Smooth muscle cell (in vitro differentiated cells): ENCODE data around the gene ZNF550. TPM values are rescaled to one million over a fixed set of nuclear protein-coding genes. Genes with fewer than 3 reads are reported as not detected.

Experiments used
- DNase-seq: peaks from one replicate; lab custom pipeline; 2025; ENCODE audit not compliant: unreplicated experiment; lab: John Stamatoyannopoulos, UW
- H2AFZ ChIP-seq: fragments of 200-600 bp; sonication (generic); 2 replicates; pipeline ENCODE4 v1.6.0; 2016; ENCODE audit warnings: antibody characterized with exemption, low read depth, mild to moderate bottlenecking
- H3F3A ChIP-seq: fragments of 200-600 bp; sonication (generic); 2 replicates; pipeline ENCODE4 v1.6.0; 2017; ENCODE audit warnings: antibody characterized with exemption, low read depth
- H3K27ac ChIP-seq: fragments of 200-600 bp; sonication (generic); 2 replicates; pipeline ENCODE4 v1.5.1; 2016; ENCODE audit warnings: low read depth, mild to moderate bottlenecking
- H3K27me3 ChIP-seq: fragments of 200-600 bp; sonication (generic); 2 replicates; pipeline ENCODE4 v1.6.1; 2016; ENCODE audit warnings: low read depth, mild to moderate bottlenecking
- H3K36me3 ChIP-seq: fragments of 200-600 bp; sonication (generic); 2 replicates; pipeline ENCODE4 v1.5.1; 2016; ENCODE audit warnings: low read depth
- H3K4me1 ChIP-seq: fragments of 200-600 bp; sonication (generic); 2 replicates; pipeline ENCODE4 v1.5.1; 2016; ENCODE audit warnings: low read depth
- H3K4me2 ChIP-seq: fragments of 200-600 bp; sonication (generic); 2 replicates; pipeline ENCODE4 v1.6.0; 2016; ENCODE audit warnings: mild to moderate bottlenecking
- H3K4me3 ChIP-seq: fragments of 200-600 bp; sonication (generic); 2 replicates; pipeline ENCODE4 v1.5.1; 2016; ENCODE audit warnings: mild to moderate bottlenecking
- H3K79me2 ChIP-seq: fragments of 200-600 bp; sonication (generic); 2 replicates; pipeline ENCODE4 v1.6.0; 2016; ENCODE audit warnings: low read depth, mild to moderate bottlenecking
- H3K9ac ChIP-seq: fragments of 200-600 bp; sonication (generic); 2 replicates; pipeline ENCODE4 v1.6.0; 2016; ENCODE audit warnings: low read depth
- H3K9me3 ChIP-seq: fragments of 200-600 bp; sonication (generic); replicated peaks from 2 replicates; pipeline ENCODE4 v1.5.1; 2016; ENCODE audit warnings: low read depth
- H4K20me1 ChIP-seq: fragments of 200-600 bp; sonication (generic); 2 replicates; pipeline ENCODE4 v1.6.0; 2016; ENCODE audit warnings: low read depth
- WGBS: methylation state at CpG from one replicate; pipeline ENCODE4 v1.1.7; 2016; ENCODE audit warnings: low lambda C conversion rate; 5-methylcytosine and 5-hydroxymethylcytosine counted together
- polyA plus RNA-seq: library from polyadenylated mRNA; unstranded; fragments of >200 nt; fragmentation: Nextera tagmentation; extraction: Ambion mirVana; gene quantifications from 2 replicates; pipeline ENCODE4 v1.2.1, GENCODE V29; 2016
- total RNA-seq: library from RNA; depleted of rRNA; stranded (reverse); fragments of >200 nt; gene quantifications from 2 replicates; pipeline ENCODE4 v1.2.3, GENCODE V29; 2014
- TF ChIP-seq, protein P1 (sequence below): fragments of 200-600 bp; sonication (generic); IDR thresholded peaks from 2 replicates; pipeline ENCODE4 v1.5.1; 2017; ENCODE audit warnings: borderline replicate concordance, mild to moderate bottlenecking, antibody characterized with exemption; ENCODE audit not compliant: insufficient read depth, poor library complexity, severe bottlenecking

The ZNF550 gene
- total and polyA plus RNA-seq, 2 experiments from 2014 or later: 5.1 to 5.9 TPM

DNA sequence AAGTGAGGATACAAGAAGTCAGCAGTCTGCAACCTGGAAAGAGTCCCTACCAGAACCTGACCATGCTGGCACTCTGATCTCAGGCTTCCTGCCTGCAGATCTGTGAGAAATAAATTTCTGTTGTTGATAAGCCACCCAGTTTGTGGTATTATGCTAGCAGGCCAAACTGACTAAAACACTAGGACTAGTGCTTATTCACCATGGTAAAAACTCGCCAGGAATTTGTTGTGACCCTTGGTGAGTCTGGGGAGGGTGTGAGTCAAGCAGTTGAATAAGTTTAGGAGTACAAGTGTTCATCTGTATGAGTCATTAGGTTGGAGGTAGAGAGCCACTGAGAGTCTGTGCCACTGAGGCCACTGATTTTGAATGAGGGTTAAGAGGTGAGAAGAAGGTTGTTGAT is 27.9 kb upstream of the ZNF550 start:
- H4K20me1 ChIP-seq: no peaks in the 10 kb centered on the region
- H3K9me3 ChIP-seq: peaks cover 23% of the 10 kb centered on the region
- no peaks in the 10 kb centered on the region for H3K27me3 ChIP-seq
- H3K27ac ChIP-seq: no peak overlapping the region
- H3K4me3 ChIP-seq: no peak overlapping the region
- WGBS: 97% methylated on average over 1 of the region's 1 CpG
- no peak overlapping the region for H3K9ac ChIP-seq
- no peaks in the 10 kb centered on the region for H3K4me1 ChIP-seq
- TF ChIP-seq, protein P1, sequence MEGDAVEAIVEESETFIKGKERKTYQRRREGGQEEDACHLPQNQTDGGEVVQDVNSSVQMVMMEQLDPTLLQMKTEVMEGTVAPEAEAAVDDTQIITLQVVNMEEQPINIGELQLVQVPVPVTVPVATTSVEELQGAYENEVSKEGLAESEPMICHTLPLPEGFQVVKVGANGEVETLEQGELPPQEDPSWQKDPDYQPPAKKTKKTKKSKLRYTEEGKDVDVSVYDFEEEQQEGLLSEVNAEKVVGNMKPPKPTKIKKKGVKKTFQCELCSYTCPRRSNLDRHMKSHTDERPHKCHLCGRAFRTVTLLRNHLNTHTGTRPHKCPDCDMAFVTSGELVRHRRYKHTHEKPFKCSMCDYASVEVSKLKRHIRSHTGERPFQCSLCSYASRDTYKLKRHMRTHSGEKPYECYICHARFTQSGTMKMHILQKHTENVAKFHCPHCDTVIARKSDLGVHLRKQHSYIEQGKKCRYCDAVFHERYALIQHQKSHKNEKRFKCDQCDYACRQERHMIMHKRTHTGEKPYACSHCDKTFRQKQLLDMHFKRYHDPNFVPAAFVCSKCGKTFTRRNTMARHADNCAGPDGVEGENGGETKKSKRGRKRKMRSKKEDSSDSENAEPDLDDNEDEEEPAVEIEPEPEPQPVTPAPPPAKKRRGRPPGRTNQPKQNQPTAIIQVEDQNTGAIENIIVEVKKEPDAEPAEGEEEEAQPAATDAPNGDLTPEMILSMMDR: no peak
- peaks cover 36% of the 10 kb centered on the region for H3K36me3 ChIP-seq
- H3K79me2 ChIP-seq: peaks cover 3% of the 10 kb centered on the region
- H3F3A ChIP-seq: no peaks in the 10 kb centered on the region
- no peak overlapping the region for H3K4me2 ChIP-seq
- no peak overlapping the region for H2AFZ ChIP-seq
- DNase-seq: no peak

DNA sequence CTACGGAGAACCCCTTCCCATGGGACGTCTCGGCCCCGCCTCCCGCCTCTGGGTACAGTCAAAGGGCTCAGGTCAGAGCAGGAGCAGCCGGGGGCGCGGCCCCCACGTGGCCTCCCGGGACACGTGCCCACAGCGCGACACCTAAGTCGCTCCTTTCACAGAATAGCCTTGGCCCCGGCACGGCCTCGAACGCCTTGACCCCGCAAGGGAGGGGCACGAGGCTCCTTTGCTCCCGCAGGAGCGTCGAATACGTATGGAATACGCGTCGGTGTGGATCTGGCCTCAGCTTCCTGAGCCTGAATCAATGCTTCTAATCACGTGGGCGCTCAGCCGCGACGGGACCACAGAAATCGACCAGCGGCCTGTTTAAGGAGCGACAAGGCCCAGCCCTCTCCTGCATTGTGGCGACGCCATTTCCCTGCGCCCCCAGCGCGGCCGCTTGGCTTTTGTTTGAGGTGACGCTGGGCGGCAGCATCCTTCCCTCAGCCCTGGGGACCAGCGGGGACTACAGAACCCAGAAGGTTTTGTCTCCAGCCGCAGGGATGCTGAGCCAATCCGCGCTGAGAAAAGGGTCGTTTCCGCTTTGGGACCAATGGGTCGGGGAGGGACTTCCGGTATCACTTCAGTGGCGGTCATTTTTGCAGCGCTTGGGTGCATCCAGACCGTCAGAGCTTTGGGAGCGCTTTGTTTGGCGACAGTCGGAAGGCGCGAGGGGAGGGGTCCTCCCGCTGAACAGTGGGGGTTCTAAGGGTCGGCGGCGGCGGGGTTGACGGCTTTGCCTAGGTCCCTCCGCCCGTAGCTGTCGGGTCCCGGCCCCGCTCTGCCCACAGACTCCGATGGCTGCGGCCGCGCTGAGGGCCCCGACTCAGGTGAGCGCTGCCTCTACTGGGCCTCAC is 24.1 kb upstream of the ZNF550 start, which contains the start of gene ZIK1:
ZIK1 (plus strand) TSS at position 625 of the 896 bp plus-strand sequence; CDS start at position 837, 212 bp downstream.
- peaks cover 3% of the 10 kb centered on the region for H3K9me3 ChIP-seq
- 3% methylated on average over 75 of the region's 76 CpGs for WGBS
- H3K36me3 ChIP-seq: peaks cover 6% of the 10 kb centered on the region
- peak within 1 kb of the TSS; percentile 48 for H3K9ac ChIP-seq
- no peaks in the 10 kb centered on the region for H3K27me3 ChIP-seq
- H3K4me1 ChIP-seq: no peaks in the 10 kb centered on the region
- H3K79me2 ChIP-seq: peaks cover 3% of the 10 kb centered on the region
- H3K27ac ChIP-seq: no peak within 1 kb of the TSS
- H2AFZ ChIP-seq: peak within 1 kb of the TSS; percentile 92
- no peaks in the 10 kb centered on the region for H3F3A ChIP-seq
- peak within 1 kb of the TSS; percentile 95 for H3K4me2 ChIP-seq
- peak; percentile 22 for DNase-seq
- no peaks in the 10 kb centered on the region for H4K20me1 ChIP-seq
- TF ChIP-seq, protein P1: no peak
- peak within 1 kb of the TSS; percentile 80 for H3K4me3 ChIP-seq

DNA sequence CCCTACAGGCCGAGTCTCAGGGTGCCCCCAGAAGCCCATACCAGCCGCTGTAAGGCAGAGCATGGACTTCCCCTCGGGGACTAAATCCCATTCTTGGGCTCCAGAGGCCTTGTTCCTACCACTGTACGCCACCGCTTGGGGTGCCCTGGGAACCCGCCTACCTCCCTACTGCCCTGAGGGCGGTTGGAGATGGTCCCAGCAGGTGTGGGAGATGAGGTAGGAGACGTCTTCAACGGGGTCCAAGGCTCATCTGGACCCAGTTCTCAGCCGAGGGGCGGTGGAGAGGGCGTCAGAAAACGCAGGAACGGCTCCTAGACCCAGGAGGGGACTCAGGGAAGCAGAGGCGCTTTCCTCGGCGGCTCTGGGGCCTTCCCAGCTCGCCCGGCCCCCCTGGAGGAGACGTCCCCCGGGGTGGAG is 23.4 kb upstream of the ZNF550 start:
- WGBS: 67% methylated on average over 21 of the region's 21 CpGs
- H3K4me2 ChIP-seq: peak overlapping the region; percentile 95
- H3K79me2 ChIP-seq: peaks cover 7% of the 10 kb centered on the region
- H3K9ac ChIP-seq: no peak overlapping the region
- no peak overlapping the region for H3K27ac ChIP-seq
- TF ChIP-seq, protein P1: no peak
- no peaks in the 10 kb centered on the region for H3K36me3 ChIP-seq
- no peaks in the 10 kb centered on the region for H3K4me1 ChIP-seq
- peaks cover 3% of the 10 kb centered on the region for H3K9me3 ChIP-seq
- peak overlapping the region; percentile 92 for H2AFZ ChIP-seq
- H3K27me3 ChIP-seq: no peaks in the 10 kb centered on the region
- no peaks in the 10 kb centered on the region for H4K20me1 ChIP-seq
- peak overlapping the region; percentile 80 for H3K4me3 ChIP-seq
- DNase-seq: no peak
- H3F3A ChIP-seq: no peaks in the 10 kb centered on the region
